HCT116 (cell line): Measurements from ENCODE around the gene MBL2. TPM values are rescaled to one million over a fixed set of nuclear protein-coding genes. Genes with fewer than 3 reads are reported as not detected.

ENCODE experiments used
- ATAC-seq: fragments of 200-7000 bp; cut with Tn5 transposase; 2 replicates; pipeline ENCODE4 v1.9.1; 2020; ENCODE audit warnings: mild to moderate bottlenecking, moderate library complexity
- BruUV-seq: library from RNA; stranded (reverse); fragments of 400-500 nt; replicated peaks from 2 replicates; lab custom pipeline; 2021; lab: Mats Ljungman, UMichigan
- CTCF ChIA-PET: fragments of 300-600 bp; sonication (Branson Sonifier 250); formaldehyde crosslinking; loops from one replicate; lab custom pipeline; 2021; ENCODE audit warnings: antibody characterized with exemption; lab: Charles Lee
- POLR2A ChIA-PET: fragments of 300-600, 350-600 bp; sonication (Branson Sonifier 250); formaldehyde crosslinking; loops from one replicate; lab custom pipeline; 2021; ENCODE audit warnings: antibody characterized with exemption; lab: Charles Lee
- RAD21 ChIA-PET, 2 experiments: fragments of 300-600 bp; sonication (Branson Sonifier 250); formaldehyde crosslinking; loops; one replicate each; lab custom pipeline; 2023; ENCODE audit warnings: low total read pairs in 2 of 2; ENCODE audit not compliant: uncharacterized antibody in 2 of 2, unreplicated experiment in 2 of 2, low non-redundant PET in 1 of 2; lab: Charles Lee
- DNase-seq: peaks from one replicate; pipeline ENCODE4 v3.0.0-alpha.2; 2010; ENCODE audit warnings: low read depth, low spot score
- H2AFZ ChIP-seq: fragments of 200-600 bp; shearing (Covaris generic), sonication (generic); 2 replicates; pipeline ENCODE4 v1.6.1; 2017; ENCODE audit warnings: low read depth, mixed run types, mixed read lengths, antibody characterized with exemption, low read length; ENCODE audit not compliant: poor library complexity, severe bottlenecking
- H3K27ac ChIP-seq: 2 replicates; pipeline ENCODE4 v1.5.1; 2012; ENCODE audit warnings: low read depth, low read length
- H3K27me3 ChIP-seq: fragments of 200-600 bp; sonication (generic); 2 replicates; pipeline ENCODE4 v1.6.1; 2016; ENCODE audit warnings: mixed run types, low read length, mixed read lengths; ENCODE audit not compliant: insufficient read depth
- H3K36me3 ChIP-seq, 2 experiments: fragments of 200-500 bp in 1 of 2; fragments of 200-600 bp in 1 of 2; sonication (Bioruptor generic) in 1 of 2; sonication (generic) in 1 of 2; 2 replicates each; pipeline versions ENCODE4 v1.5.1 to v1.6.1; 2014 to 2016; ENCODE audit warnings: low read length in 2 of 2, inconsistent platforms in 1 of 2, mixed read lengths in 1 of 2, mixed run types in 1 of 2; ENCODE audit not compliant: insufficient read depth in 2 of 2, control insufficient read depth in 1 of 2
- H3K4me1 ChIP-seq, 2 experiments: fragments of 200-600 bp in 1 of 2; sonication (generic) in 1 of 2; 2 replicates each; pipeline versions ENCODE4 v1.5.1 to v1.6.1; 2012 to 2017; ENCODE audit warnings: low read length in 2 of 2, inconsistent platforms in 1 of 2, mild to moderate bottlenecking in 1 of 2, mixed read lengths in 1 of 2, mixed run types in 1 of 2, moderate library complexity in 1 of 2; ENCODE audit not compliant: insufficient read depth in 2 of 2, control insufficient read depth in 1 of 2
- H3K4me2 ChIP-seq: fragments of 200-600 bp; sonication (generic); 2 replicates; pipeline ENCODE4 v1.6.1; 2017; ENCODE audit warnings: mixed run types, low read length, mixed read lengths
- H3K4me3 ChIP-seq, 2 experiments: fragments of 200-600 bp in 1 of 2; sonication (generic) in 1 of 2; replicated peaks in 1 of 2; 2 replicates each; pipeline ENCODE4 v1.5.1; 2011 to 2016; ENCODE audit warnings: low read length in 2 of 2, control low read depth in 1 of 2, low read depth in 1 of 2, mild to moderate bottlenecking in 1 of 2, mixed read lengths in 1 of 2, mixed run types in 1 of 2
- H3K79me2 ChIP-seq: fragments of 200-600 bp; sonication (generic); 2 replicates; pipeline ENCODE4 v1.6.1; 2017; ENCODE audit warnings: mild to moderate bottlenecking, mixed run types, low read length, moderate library complexity, mixed read lengths; ENCODE audit not compliant: insufficient read depth
- H3K9ac ChIP-seq: fragments of 200-600 bp; sonication (generic); 2 replicates; pipeline ENCODE4 v1.6.1; 2016; ENCODE audit warnings: low read length, mixed read lengths
- H3K9me2 ChIP-seq: fragments of 200-600 bp; sonication (generic), shearing (Covaris generic); 2 replicates; pipeline ENCODE4 v1.6.1; 2017; ENCODE audit warnings: mixed run types, mild to moderate bottlenecking, moderate library complexity; ENCODE audit not compliant: insufficient read depth
- H3K9me3 ChIP-seq, 2 experiments: fragments of 200-500 bp in 1 of 2; fragments of 200-600 bp in 1 of 2; sonication (Bioruptor generic) in 1 of 2; sonication (generic) in 1 of 2; 2 replicates each; pipeline ENCODE4 v1.6.1; 2014 to 2017; ENCODE audit warnings: low read length in 2 of 2, mixed read lengths in 2 of 2, inconsistent platforms in 1 of 2, low read depth in 1 of 2, mild to moderate bottlenecking in 1 of 2, mixed run types in 1 of 2, moderate library complexity in 1 of 2; ENCODE audit not compliant: control insufficient read depth in 1 of 2, insufficient read depth in 1 of 2
- H4K20me1 ChIP-seq: fragments of 200-600 bp; sonication (generic), shearing (Covaris generic); 2 replicates; pipeline ENCODE4 v1.6.1; 2017; ENCODE audit warnings: mixed run types, mild to moderate bottlenecking, moderate library complexity; ENCODE audit not compliant: insufficient read depth
- CBX3 ChIP-seq: IDR thresholded peaks from 2 replicates; pipeline ENCODE4 v1.6.1; 2012; ENCODE audit warnings: low read depth
- CTCF ChIP-seq, 3 experiments: fragments of 200-600 bp in 1 of 3; sonication (generic) in 1 of 3; IDR thresholded peaks in 2 of 3; conservative IDR thresholded peaks in 1 of 3; 2 replicates each; pipeline ENCODE4 v1.5.1; 2012 to 2017; ENCODE audit warnings: low read depth in 2 of 3, low read length in 2 of 3, antibody characterized with exemption in 1 of 3, borderline replicate concordance in 1 of 3, control low read depth in 1 of 3, mild to moderate bottlenecking in 1 of 3, mixed read lengths in 1 of 3, mixed run types in 1 of 3, moderate library complexity in 1 of 3; ENCODE audit not compliant: insufficient read depth in 1 of 3
- EGR1 ChIP-seq: IDR thresholded peaks from 2 replicates; pipeline ENCODE4 v1.6.1; 2012; ENCODE audit warnings: low read depth
- FOSL1 ChIP-seq: IDR thresholded peaks from 2 replicates; pipeline ENCODE4 v1.6.1; 2012; ENCODE audit warnings: low read depth
- JUND ChIP-seq: IDR thresholded peaks from 2 replicates; pipeline ENCODE4 v1.6.1; 2012
- POLR2AphosphoS5 ChIP-seq: IDR thresholded peaks from 2 replicates; pipeline ENCODE4 v1.6.1; 2011; ENCODE audit warnings: mild to moderate bottlenecking, low read depth, low read length, moderate library complexity
- SIN3A ChIP-seq: IDR thresholded peaks from 2 replicates; pipeline ENCODE4 v1.6.1; 2012; ENCODE audit warnings: low read depth
- SRF ChIP-seq: IDR thresholded peaks from 2 replicates; pipeline ENCODE4 v1.6.1; 2012; ENCODE audit warnings: low read depth
- TCF7L2 ChIP-seq: IDR thresholded peaks from 2 replicates; pipeline ENCODE4 v1.7.0; 2011; ENCODE audit warnings: borderline replicate concordance, inconsistent platforms; ENCODE audit not compliant: insufficient read depth, insufficient read length; ENCODE audit errors: extremely low read depth
- YY1 ChIP-seq: IDR thresholded peaks from 2 replicates; pipeline ENCODE4 v1.6.1; 2011; ENCODE audit warnings: low read length, low read depth, moderate library complexity, mild to moderate bottlenecking; ENCODE audit not compliant: insufficient replicate concordance; ENCODE audit errors: extremely low read depth
- ZBTB33 ChIP-seq: IDR thresholded peaks from 2 replicates; pipeline ENCODE4 v1.6.1; 2011; ENCODE audit warnings: mild to moderate bottlenecking, low read length, moderate library complexity; ENCODE audit not compliant: insufficient replicate concordance; ENCODE audit errors: extremely low read depth
- ZNF274 ChIP-seq: fragments of 200-500 bp; sonication (Bioruptor generic); IDR thresholded peaks from 2 replicates; pipeline ENCODE4 v1.6.1; 2014; ENCODE audit warnings: mild to moderate bottlenecking, low read depth, low read length, inconsistent platforms
- intact Hi-C: fragments of 100-400 bp; cut with micrococcal nuclease; formaldehyde crosslinking; loops from 2 replicates; pipeline ENCODE4 v1.10.0; 2022
- total RNA-seq: library from RNA; stranded (reverse); gene quantifications from one replicate; pipeline ENCODE4 v1.2.1, GENCODE V29; 2021; ENCODE audit not compliant: unreplicated experiment
- TF ChIP-seq, protein P1 (sequence below): IDR thresholded peaks from 2 replicates; pipeline ENCODE4 v1.6.1; 2012; ENCODE audit warnings: low read depth
- TF ChIP-seq, protein P2 (sequence below): IDR thresholded peaks from 2 replicates; pipeline ENCODE4 v1.6.1; 2012

MBL2 gene
- total RNA-seq, 1 experiment from 2014 or later = not detected

GRCh38 chr10:52768001-52768532 lies 4.5 kb downstream of the MBL2 start (continued):
- TF ChIP-seq, protein P1, sequence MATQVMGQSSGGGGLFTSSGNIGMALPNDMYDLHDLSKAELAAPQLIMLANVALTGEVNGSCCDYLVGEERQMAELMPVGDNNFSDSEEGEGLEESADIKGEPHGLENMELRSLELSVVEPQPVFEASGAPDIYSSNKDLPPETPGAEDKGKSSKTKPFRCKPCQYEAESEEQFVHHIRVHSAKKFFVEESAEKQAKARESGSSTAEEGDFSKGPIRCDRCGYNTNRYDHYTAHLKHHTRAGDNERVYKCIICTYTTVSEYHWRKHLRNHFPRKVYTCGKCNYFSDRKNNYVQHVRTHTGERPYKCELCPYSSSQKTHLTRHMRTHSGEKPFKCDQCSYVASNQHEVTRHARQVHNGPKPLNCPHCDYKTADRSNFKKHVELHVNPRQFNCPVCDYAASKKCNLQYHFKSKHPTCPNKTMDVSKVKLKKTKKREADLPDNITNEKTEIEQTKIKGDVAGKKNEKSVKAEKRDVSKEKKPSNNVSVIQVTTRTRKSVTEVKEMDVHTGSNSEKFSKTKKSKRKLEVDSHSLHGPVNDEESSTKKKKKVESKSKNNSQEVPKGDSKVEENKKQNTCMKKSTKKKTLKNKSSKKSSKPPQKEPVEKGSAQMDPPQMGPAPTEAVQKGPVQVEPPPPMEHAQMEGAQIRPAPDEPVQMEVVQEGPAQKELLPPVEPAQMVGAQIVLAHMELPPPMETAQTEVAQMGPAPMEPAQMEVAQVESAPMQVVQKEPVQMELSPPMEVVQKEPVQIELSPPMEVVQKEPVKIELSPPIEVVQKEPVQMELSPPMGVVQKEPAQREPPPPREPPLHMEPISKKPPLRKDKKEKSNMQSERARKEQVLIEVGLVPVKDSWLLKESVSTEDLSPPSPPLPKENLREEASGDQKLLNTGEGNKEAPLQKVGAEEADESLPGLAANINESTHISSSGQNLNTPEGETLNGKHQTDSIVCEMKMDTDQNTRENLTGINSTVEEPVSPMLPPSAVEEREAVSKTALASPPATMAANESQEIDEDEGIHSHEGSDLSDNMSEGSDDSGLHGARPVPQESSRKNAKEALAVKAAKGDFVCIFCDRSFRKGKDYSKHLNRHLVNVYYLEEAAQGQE = no peak
- no peak for TF ChIP-seq YY1
- no peak for TF ChIP-seq ZNF274

DNA sequence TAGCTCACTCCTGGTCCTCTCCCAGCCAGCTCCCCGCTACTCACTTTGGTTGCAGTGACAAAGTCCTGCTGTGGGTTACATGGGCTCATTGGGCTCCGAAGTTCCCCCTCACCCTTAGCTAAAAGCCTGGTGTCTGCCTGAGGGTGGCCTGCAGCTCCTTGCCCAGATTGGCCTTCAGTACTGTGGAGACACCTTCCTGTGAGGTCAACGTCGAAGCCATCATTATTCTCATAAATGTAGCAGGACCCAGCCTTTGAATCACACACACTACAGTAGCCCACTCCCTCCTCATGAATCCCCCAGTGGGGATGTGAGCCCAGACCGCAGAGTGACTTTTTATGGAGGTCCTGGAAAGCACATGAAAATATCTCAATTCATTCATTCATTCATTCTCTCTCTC lies 10.5 kb downstream of the MBL2 start:
- Histone ChIP-seq H2AFZ (no peak overlapping the region), H3K9me3 (no peaks in the 10 kb centered on the region), H3K9me2 (no peaks in the 10 kb centered on the region), H3K79me2 (no peaks in the 10 kb centered on the region), H4K20me1 (no peaks in the 10 kb centered on the region), H3K4me1 (no peaks in the 10 kb centered on the region), H3K9ac (no peak overlapping the region), H3K27me3 (no peaks in the 10 kb centered on the region; the same call in 1 of the 2 replicates), H3K27ac (no peak overlapping the region), H3K36me3 (no peaks in the 10 kb centered on the region), H3K4me2 (no peak overlapping the region), H3K4me3 (no peak overlapping the region)
- ATAC-seq = no peak
- ChIA-PET CTCF (no interaction called here), RAD21 (no interaction called here), POLR2A (no interaction called here)
- DNase-seq = no peak
- BruUV-seq = no TSS peak
- intact Hi-C loops = no loop called here
- TF ChIP-seq CBX3 = no peak
- no peak for TF ChIP-seq POLR2AphosphoS5
- TF ChIP-seq JUND = no peak
- TF ChIP-seq TCF7L2 = no peak
- TF ChIP-seq YY1 = no peak
- no peak for TF ChIP-seq FOSL1
- no peak for TF ChIP-seq ZBTB33
- TF ChIP-seq, protein P2, sequence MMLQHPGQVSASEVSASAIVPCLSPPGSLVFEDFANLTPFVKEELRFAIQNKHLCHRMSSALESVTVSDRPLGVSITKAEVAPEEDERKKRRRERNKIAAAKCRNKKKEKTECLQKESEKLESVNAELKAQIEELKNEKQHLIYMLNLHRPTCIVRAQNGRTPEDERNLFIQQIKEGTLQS = no peak
- no peak for TF ChIP-seq SRF
- TF ChIP-seq CTCF (IDR thresholded peaks at IDR 0.05 in 2 of 3, conservative IDR thresholded peaks at IDR 0.05 in 1 of 3; ENCODE audit: borderline replicate concordance in 1 of 3, insufficient read depth in 1 of 3, low read depth in 2 of 3, low read length in 2 of 3) = no peak
- TF ChIP-seq ZNF274 = no peak
- TF ChIP-seq SIN3A = no peak
- no peak for TF ChIP-seq EGR1
